ENCODE data around the gene RHOV.
A peak's percentile ranks its signal among the peaks of the same experiment; 100 is the strongest.
"Not testable (repeated sequence)": the region's sequence is repeated elsewhere in the genome, so short reads cannot be mapped to it uniquely, and the experiment has no call there.

The RHOV gene

DNA sequence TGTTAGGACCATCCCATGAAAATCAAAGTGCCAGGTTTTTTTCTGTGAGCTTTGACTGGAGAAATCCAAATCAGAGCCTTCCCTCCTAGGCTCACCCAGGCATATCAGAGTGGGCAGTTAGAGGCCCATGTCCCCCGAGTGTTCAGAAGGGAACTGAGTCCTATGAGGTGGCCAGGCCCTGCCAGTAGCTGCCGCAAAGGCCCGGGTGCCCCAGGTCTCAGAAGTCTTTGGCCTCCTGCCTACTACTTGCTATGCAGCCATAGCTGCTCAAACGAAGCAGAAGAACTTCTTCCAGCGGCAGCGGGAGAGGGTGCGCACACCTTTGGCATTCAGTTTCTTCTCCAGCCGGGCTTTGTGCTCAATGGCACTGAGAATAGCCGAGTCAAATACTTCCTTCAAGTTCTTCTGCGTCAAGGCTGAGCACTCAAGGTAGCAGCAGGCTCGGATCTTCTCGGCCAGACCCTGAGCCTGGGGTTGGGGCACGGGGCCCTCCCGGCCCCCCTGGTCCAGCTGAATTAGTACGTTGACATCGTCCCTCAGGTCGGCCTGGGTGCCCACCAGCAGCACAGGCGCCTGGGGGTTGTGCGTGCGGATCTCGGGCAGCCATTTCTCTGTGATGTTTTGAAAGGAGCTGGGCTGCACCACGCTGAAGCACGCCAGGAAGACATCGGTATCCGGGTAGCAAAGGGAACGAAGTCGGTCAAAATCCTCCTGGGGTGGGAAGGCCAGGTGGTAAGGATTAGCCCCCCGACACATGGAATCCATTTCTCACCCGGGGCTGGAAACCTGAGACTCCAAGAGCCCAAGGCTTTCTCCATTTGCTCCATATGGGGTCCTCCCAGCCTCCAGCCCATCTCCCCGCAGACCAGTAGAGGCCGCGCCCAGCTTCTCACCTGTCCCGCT is 992 bp downstream of the RHOV start:
- no peak for DNase-seq (ENCODE audit: low spot score)

DNA sequence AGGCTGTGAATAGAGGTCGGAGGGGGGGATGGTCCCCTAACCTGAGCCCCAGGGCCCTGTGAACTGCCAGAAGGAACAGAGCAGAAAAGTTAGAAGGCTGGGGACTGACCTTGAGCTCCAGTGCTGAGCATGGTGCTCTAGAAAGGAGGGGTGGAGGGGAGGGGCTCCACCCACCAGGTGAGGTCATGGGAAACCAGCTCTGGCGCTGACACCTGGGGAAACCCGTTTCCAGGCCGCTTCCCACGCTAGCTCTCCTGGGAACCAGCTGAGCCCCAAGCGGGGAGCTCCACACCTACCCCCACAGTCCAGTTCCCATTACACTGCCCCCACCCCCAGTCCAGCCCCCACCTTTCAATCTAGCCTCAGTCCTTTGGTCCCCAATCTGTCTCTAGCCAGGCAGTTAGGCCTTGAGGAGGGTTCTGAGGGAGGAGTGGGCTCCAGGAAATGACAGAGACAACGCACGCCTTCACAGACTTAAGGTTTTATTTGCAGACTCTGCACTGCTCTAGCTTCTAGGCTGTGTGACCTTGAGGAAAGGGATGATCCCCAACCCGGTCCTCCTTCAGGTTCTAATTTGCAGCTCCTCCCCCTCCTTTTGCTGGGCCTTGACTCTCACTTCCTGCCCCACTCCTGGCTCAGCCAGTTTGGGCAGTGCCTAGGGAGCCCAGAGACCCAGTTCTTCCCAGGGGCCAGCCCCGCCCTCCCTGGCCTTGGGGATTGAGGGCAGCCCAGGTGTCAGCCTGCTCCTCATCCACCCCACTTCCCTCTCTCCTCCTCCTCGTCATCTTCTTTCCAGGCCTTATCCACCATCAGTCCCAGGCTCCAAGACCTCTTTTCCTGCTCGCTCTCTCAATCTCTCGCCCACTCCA is 2.1 kb downstream of the RHOV start:
- no peak for DNase-seq (ENCODE audit: low spot score)

- DNase-seq (ENCODE audit: low spot score) = no peak
These were observed 3.3 kb downstream of the RHOV start for GRCh38 chr15:40870716-40871115.

- no peak for DNase-seq (ENCODE audit: low spot score)
These were observed 4.3 kb downstream of the RHOV start for GRCh38 chr15:40869686-40870085.

- no peak for DNase-seq (ENCODE audit: low spot score)
These were observed 6.8 kb downstream of the RHOV start for GRCh38 chr15:40867199-40867598.

- DNase-seq (ENCODE audit: low spot score) = no peak
These were observed 10.3 kb downstream of the RHOV start for GRCh38 chr15:40863660-40864270.

DNA sequence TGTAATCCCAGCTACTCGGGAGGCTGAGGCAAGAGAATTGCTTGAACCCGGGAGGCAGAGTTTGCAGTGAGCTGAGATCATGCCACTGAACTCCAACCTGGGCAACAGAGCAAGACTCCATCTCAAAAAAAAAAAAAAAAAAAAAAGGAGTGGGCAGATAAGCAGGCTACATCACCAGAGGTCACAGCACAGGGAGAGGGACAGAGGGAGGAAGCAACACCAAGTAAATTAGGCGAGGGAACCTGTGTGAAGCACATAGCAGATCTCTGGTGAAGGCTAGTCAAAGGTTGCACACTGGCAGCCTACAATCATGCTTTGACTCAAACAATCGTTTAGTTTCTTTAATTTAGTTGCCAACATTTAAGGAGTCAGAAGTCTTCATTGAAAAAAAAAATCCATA is 12.9 kb downstream of the RHOV start:
- DNase-seq (ENCODE audit: low spot score) = not testable (repeated sequence)

GRCh38 chr15:40859206-40859851 is 14.7 kb downstream of the RHOV start:
- peak; percentile 87 for DNase-seq (ENCODE audit: low spot score)

GRCh38 chr15:40858706-40859105 is 15.3 kb downstream of the RHOV start:
- no peak for DNase-seq (ENCODE audit: low spot score)

DNA sequence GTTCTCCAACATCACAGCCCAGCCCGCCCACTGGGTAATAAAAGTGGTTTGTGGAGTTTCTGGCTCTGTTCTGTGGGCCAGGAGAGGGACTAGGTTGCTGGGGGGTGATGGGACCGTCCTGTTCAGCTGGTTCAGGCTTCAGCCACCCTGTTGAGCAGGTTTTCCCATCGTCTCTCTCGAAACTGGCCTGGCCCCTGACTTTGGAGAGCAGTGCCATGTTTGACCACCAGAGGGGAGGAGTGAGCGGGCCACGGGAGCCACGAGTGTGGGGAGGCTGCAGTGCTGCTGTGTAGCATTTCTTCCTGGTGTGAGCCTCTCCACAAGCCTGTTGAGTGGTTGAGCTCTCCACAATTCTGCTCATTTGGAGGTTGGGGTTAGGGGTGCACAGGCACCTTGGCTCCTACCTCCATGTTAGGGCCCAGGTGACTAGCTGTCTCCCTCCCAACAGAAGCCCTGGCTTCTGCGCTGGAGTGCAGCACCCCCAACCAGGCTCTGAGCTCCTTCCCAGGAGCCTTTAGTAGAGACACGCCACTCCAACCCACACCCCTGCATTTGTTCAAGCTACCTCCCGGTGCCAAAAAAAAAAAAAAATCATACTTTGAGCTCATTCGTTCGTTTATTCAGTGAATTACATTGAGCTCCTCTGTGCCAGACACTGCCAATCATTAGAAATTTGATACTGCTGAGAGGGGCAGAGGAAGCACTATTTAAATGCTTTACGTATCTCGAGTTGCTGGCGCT is 16.3 kb downstream of the RHOV start:
- DNase-seq (ENCODE audit: low spot score) = peak; percentile 89

DNA sequence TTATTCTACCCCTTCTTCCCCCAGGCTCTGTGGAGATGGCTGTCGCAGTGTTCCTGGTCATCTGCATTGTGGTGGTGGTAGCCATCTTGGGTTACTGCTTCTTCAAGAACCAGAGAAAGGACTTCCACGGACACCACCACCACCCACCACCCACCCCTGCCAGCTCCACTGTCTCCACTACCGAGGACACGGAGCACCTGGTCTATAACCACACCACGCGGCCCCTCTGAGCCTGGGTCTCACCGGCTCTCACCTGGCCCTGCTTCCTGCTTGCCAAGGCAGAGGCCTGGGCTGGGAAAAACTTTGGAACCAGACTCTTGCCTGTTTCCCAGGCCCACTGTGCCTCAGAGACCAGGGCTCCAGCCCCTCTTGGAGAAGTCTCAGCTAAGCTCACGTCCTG is 17.3 kb downstream of the RHOV start:
- no peak for DNase-seq (ENCODE audit: low spot score)

GRCh38 chr15:40855706-40856234 is 18.3 kb downstream of the RHOV start:
- no peak for DNase-seq (ENCODE audit: low spot score)

DNA sequence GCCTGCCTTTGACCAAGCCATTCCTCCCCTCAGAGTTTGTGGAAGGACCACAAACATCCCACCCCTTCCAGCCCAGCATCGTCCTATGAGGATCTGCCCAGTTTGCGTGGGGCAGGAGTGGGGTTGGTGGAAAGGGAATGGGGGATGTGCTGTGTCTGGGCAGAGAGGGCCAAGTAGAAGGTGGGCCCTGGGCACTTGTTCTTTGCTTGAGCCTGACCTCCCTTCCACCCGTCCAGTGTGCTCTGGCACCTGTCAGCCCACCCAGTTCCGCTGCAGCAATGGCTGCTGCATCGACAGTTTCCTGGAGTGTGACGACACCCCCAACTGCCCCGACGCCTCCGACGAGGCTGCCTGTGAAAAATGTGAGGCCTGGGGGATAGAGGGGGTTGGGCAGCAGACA is 19.9 kb downstream of the RHOV start:
- DNase-seq (ENCODE audit: low spot score) = no peak

DNA sequence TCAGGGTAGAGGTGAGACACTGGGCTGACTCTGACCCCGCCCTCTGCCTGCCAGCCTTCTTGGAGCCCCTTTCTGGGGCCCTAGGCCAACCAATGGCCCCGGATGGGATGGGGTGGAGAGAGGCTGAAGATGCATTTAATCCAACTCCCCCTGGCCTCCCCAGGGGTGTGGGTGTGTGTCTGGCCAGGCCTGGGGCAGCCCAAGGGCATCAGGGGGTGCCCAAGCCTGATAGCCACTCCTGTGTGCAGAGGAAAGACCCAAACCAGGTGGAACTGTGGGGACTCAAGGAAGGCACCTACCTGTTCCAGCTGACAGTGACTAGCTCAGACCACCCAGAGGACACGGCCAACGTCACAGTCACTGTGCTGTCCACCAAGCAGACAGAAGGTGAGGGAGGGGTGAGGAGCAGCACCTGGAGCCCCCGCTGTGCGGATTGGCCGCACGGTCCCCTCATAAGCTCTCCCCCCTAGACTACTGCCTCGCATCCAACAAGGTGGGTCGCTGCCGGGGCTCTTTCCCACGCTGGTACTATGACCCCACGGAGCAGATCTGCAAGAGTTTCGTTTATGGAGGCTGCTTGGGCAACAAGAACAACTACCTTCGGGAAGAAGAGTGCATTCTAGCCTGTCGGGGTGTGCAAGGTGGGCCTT is 20.7 kb downstream of the RHOV start:
- DNase-seq (ENCODE audit: low spot score) = no peak

DNA sequence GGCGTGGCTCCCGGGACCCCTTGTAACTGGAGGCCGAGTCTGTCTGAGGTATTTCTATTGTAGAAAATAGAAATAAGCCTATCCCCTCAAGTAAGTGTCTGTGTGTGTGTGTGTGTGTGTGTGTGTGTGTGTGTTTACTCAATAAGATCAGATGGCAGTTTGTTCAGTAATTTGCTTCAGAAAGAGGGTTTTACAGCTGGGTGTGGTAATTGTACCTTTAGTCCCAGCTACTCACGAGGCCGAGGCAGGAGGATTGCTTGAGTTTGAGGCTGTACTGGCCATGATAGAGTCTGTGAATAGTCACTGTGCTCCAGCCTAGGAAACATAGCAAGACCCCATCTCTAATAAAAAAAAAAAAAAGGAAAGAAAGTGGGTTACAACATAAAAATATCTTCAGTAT is 21.5 kb downstream of the RHOV start:
- DNase-seq (ENCODE audit: low spot score) = no peak

- no peak for DNase-seq (ENCODE audit: low spot score)
These were observed 23.4 kb downstream of the RHOV start for GRCh38 chr15:40850576-40851112.

DNA sequence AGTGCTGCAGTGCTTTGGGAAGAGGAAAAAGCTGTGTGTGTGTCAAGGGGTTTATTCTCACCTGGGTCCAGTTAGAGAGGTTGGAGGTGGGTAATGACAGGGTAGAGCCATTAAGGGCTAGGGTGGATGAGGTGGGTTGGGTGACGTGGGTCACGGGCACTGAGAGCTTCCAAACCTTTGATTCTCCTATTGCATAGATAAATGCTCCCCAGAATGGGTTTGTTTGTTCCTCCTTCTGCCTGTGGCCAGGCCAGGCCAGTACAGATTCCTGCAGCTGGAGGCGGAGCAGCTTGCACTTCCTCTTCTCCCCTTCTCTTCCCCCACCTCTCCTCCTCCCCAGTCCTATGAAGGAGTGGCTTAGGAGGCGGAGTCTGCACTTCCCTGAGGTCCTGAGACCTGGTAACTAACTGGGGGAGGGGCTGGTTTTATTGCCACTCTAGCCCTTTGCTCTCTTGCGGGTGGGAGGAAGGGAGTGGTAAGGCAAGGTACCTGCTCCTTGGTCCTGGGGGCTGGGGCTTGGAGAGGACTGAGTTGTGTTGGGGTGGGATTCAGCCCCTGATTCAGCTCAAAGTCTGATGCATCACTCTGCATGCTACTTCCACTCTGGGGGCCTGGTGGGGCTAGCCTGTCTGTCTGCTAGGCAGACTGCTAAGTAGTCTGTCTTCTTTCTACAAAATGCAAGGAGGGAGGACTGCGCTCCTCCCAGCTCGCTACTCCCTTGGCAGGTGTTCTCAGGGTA is 26.6 kb downstream of the RHOV start:
- DNase-seq (ENCODE audit: low spot score) = peak; percentile 69

DNA sequence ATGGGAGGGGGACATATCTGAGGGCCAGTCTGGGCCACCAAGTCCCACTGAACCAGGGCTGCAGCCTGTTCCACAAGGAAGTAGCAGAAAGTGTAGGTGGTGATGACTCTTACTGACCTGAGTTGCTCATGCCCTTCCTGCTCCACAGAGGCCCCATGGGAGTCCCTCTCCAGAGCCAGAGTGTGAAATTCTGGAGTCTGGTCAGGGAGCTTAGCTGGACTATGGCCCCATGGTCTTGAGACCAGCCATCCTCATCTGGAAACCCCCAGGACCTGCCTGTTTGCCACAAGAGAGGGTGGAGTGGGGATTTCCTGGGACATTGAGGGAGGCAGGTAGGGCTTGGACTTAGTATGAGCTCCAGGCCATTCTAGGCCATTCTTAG is 27.2 kb downstream of the RHOV start:
- no peak for DNase-seq (ENCODE audit: low spot score)

DNA sequence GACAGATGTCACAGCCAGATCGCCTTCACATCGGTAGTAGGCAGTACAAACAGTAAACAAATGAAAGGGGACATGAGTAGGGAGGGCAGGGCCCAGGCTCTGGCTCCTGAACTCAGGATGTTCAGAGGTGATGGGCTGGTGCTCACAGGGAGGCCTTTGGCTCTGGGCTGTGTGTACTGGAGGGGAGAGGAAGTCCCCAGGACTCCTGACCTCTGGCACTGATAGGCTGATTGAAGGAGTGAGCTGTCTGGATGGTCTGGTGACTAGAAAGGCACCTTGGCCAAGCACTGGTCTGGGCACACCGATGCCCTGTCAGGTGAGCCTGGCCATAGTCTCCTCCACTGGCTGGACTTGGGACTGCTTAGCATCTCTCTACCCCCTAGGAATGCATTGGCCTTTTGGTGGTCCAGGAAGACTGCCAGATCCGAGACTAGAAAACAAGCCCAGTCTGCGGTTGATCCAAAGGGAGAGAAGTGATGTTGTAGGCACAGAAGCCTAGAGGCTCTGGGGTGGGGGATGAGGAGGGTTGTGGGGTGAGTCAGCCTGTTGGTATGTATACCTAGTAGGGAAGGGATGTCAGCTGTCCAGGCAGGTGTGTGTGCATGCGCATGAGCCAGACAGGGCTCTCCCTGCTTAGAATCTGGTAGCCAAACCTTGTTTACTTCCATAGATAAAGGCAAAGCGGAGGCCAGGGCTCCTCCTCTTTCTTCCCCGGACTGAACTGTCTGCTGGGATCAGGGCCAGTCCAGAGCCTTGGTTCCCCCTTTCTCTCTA is 28.3 kb downstream of the RHOV start:
- DNase-seq (ENCODE audit: low spot score) = no peak

All from NAMALWA (cell line).